Dermis microvascular lymphatic vessel endothelial cell (primary cell): ENCODE results near the gene TFPT. TPM values are rescaled to one million over a fixed set of nuclear protein-coding genes. Genes with fewer than 3 reads are reported as not detected.

ENCODE experiments used
- DNase-seq, 2 donors: peaks; one replicate each; pipeline versions ENCODE4 v3.0.0 to v3.0.0-alpha.2; 2010; ENCODE audit warnings: low read depth in 2 of 2
- total RNA-seq: library from RNA; depleted of rRNA; stranded (reverse); fragments of >200 nt; gene quantifications from 2 replicates; pipeline ENCODE4 v1.2.1, GENCODE V29; 2014

Gene TFPT, protein sequence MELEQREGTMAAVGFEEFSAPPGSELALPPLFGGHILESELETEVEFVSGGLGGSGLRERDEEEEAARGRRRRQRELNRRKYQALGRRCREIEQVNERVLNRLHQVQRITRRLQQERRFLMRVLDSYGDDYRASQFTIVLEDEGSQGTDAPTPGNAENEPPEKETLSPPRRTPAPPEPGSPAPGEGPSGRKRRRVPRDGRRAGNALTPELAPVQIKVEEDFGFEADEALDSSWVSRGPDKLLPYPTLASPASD
- total RNA-seq, result 19.1 and 19.6 TPM in 2 replicates

DNA sequence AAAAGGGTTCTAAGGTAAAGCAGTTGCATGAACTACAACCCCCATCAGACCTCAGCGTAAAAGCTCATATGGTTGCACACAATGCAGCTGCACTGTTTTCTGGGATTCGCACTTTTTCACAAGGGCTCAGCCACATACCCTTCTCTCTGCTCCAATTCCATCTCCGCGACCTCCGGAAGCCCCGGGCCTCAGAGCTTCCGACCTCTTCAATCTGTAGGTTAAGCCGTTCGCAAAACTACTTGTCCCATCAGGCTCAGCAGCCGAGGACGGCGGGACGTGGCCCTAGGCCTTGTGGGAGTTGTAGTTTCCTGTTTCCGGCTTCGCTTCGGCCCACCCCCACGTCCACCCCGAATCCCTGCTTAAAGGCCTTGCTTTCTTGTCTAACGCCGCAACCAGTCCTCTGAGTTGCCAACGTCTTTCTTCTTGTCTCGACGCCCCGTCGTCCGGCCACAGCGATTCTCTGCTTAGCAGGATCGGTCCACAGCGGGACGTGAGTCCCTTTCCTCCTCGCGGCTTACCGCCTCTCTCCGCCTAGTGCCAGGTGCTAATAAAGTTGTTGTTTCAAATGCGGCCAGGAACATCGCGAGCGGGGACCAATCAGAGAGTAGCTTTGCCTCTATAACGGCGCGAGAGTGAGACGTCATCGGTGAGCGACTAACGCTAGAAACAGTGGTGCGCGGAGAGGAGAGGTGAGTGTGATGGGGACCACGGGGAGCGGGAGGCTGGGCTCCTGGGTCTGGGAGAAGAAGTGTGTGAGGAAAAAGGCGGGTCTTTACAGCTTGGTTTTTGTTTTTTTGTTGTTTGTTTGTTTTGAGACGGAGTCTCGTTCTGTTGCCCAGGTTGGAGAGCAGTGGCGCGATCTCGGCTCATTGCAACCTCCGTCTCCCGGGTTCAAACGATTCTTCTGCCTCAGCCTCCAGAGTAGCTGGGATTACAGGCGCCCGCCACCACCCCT, at the start of gene TFPT, which contains the start of gene PRPF31:
Gene TFPT, minus strand, starts transcription at position 549 of the 955 bp plus-strand sequence. Its CDS starts 388 bp downstream, at position 161.
Gene PRPF31, plus strand, starts transcription at position 646 of the 955 bp plus-strand sequence. CDS start 2,525 bp downstream, outside the sequence.
- DNase-seq, result peak; percentile 98 to 99

DNA sequence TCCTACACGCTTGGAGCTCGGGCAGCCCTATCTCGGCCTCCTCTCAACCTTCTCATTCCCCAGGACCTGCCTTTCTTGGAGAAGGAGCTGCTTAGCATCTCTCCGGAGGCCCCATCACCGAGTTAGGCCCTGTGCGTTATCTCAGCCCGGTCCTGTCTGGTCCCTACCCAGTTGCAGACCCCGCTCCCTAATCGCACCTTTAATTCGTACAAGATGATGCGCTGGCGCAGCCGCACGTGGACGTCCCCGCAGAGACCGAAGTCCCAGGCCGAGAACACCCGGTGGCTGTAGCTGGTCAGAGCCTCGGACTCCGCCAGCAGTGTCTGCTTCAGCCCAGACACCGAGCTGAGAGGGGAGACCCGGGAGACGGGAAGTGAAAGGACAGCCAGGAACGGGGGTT, 49.8 kb upstream of the TFPT start:
- DNase-seq, result no peak

DNA sequence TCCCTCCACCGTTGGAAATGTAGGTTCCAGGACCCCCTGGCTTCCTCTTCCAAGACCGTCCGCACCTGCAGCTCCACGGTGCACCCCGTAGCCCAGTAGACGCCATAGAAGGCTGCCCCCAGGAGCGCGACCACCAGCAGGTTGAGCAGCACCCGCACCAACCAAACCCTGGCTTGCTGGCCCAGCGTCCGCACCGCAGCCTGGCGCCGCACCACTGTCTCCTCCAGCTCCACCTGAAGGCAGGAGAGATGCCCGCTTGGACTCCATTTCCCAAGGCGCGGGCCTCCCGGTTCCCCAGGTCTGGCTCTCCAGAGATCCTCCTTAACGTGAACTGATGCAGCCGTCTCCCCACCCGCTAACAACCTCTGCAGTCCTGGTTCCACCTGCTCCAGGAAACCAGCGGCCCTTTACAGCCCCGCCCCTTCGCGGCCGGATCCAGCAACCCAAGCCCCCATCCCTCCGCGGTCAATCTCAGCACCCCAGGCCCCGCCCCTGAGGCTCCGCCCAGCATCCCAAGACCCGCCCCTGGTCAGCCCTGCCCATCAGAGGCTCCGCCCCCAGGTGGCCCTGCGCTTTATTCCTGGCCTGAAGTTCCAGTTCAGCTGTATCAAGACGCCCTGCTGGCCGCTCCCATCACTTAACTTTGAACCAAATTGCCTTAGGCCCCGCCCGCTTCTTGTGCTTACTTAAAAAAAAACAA, 49.1 kb upstream of the TFPT start:
- DNase-seq, result peak in 1 of 2 donors; percentile 86

DNA sequence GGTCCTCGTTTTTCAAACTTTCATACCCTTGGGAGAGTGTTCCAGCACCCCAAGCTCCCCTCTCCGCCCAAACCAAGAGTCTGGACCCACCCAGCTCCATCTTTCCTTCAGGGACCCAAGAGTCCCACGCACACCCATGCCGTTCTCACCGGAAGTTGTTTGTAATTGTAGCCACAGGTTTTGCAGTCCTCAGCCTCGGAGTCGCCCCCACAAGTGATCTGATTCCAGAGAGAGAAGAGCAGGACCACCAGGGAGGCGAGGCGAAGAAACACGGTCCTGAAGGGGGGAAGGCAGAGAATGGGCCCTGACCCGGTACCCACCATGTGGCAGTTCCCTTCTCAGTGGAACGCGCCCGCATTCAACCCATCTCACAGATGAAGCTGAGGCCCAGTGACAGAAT, 47.4 kb upstream of the TFPT start:
- no peak for DNase-seq

DNA sequence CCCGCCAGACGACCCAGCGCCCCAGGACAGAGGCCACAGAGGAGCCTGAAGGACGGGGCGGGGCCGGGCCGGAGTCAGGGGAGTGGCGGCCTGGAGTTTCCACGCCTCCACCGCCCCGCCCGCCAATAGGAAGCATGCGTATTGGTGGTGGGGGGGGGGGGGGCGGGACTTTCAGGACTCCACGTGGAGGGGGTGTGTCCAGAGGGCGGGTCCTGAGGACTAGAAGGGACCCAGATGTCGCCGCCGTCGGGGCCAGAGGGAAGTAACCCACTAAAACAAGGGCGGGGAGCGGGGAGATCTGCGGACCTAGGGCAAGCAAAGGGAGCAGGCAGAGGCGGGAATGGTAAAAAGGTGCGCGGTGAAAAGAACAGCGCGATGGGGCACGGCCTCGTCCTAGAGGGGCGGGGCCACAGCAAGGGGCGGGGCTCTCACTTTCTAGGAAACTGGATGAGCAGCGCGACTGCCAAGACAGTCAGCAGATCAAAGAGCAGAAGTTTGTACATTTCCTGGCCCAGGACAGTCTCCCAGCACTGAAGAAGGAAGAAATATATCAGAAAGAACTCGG, 46.9 kb upstream of the TFPT start:
- DNase-seq, result peak; percentile 29 to 81

DNA sequence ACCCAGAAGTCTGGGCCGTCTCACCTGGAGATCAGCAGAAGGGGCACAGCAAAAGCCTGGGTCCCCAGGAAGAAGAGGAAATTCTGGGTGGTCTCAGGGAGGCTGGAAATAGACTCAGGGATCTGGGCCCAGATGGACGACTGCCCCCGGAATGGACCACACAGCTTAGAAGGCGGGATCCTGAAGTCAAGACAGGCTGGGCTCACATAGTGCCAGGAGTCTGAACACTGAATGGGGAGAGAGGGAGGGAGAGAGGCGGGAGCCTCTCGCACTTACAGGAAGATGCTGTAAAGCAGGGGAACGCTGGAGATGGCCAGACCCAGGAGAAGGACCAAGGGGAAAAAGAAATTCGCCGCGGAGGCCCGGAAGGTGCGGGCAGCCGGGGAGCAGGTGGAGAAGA, 45.4 kb upstream of the TFPT start:
- no peak for DNase-seq

DNA sequence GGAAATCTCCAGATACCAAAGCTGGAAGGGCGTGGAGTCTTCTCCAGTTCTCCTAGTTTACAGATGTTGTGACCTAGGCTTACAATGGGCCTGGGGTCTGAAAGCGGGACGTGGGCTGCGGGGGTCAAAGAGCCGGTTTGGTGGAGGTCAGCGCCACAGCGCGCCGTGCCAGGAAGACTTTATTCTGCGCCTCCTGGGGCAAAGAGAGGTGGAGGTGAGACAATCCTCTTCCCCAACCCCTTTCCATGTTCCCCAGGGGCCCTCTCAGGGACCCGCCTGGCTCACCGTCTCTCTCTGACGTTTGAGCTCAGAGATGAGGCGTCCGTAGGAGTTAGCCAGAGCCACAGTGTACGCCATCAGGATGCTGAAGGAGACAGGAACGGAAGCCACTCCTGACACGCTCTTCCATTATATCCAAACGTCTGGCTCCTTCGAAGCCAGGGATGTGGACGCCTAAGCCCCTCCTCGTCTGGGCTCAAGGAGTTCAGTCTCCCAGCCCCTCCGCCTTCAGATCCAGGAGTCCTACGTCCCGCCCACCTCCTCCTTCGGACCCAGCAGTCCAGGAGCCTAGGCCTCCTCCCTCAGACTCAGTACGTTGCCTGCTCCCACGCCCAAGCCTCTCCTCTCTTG, 44.8 kb upstream of the TFPT start:
- peak in 1 of 2 donors; percentile 27 for DNase-seq

DNA sequence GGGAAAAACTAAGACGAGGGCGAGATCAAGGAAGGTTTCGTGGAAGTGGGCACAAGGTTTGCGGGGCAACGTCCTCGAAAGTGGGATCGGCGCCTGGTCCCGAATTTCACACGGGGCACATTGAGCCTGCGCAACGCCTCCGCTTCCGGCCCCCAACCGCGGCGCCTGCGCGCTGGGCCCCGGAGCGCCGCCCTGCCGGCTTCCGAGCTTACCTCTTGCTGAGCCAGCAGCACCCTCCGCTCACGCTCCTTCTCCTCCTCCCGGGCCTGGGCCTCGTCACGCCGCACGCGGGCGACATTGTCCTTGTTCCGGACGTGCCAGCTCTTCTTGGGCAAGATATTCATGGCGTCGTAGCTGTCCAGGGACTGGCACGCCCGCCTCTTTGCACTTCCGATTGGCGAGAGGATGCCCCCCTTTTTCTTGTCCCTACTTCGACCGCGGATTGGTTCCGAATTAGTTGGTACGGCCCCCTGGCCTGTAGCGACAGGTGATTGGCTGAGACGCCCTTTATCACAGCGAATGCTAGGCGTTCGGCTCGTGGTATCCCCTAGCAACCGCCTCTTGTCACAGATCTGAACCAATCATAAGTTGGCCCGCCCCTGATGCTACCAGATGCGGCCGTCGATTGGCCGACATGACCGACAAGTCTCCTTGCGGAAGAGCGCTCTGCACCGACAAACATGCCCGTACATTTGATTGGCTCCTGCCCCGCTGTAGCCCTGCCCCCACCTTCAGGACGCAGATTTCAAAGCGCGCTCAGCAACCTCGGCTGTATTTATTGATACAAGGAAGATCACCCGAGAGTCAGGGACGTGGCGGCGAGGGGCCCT, 44.1 kb upstream of the TFPT start, which contains the start of gene LENG1:
Gene LENG1, minus strand, starts transcription at position 370 of the 830 bp plus-strand sequence. Its CDS starts 26 bp downstream, at position 344.
- peak; percentile 100 for DNase-seq

DNA sequence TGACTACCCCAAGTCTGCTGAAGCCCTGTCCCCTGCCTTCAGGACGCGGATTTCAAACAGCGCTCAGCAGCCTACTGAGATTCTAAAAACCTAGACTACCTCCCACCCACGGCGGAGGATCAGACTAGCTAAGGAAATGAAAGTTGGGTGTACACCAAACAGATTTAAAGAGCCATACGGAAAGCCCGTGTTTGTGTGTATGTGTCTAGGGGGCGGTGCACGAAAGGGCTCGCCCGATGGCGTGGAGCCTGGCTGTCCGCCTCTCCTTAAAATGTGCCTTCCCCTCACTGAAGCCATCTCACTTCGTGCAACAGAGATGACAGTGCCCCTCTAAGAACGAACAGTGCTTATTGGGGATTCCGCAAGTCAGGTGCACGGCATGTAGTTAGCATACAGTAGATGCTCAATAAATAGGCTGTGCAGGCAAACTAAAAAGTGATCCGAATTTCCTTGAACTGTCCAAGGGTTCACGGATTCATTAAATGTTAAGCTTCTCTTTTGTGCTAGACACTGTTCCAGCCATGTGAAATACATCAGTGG, 43.4 kb upstream of the TFPT start:
- peak in 1 of 2 donors; percentile 27 for DNase-seq

DNA sequence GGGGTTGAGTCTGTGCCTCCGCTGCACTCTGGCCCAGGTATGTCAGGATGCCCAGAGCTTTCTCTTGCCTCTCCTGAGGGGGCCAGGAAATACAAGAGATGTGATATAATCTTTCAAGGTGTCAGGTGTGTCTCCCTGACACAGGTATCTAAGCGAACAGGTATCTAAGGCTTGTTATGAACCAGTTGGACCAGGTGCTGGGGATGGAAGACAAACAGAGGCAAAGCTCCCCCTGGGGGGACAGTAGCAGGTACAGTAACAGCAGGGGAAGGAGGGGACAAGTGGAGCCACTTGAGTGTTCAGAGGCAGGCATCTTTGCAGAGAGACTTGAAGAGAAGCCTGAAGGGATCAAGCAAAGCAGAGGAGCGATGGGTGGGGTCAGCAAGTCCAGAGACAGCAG, 41.5 kb upstream of the TFPT start:
- no peak for DNase-seq

DNA sequence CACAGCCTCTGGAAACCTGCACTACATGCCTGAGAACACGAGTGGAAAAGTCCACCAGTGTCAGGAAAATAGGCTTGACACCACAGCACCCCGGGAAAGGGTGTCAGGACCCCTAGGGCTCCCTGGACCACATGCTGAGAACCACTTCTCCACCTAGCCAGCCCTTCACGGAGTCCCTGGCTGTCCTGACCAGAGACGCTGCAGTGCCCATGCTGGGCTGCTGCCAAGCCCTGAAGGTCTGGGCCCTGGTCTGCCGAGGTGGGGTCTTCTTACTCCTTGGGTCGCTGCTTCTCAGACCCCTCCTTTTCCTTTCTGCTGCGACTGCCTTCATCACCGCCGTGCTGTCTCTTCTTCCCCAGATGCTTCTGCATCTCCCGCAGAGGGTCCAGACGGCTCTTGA, 41.0 kb upstream of the TFPT start:
- DNase-seq, result no peak

DNA sequence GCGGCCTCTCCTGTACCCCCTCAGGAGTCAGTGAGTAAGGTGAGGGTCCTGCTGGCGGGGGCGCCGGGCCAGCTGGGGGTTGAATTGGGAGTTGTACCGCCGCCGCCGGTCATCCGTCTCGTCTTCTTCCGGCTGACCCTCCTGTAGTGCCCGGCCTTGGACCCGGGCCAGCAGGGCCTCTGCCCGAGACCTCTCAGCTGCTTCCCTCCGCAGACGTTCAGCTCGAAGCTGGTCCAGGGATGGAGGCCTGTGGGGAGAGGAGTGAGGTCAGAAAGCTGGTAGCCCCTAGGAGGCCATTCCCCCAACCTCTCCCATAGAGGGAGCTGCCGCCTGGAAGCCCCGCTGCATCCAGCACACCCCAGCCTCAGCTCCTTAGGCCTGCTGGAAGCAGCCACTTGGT, 40.2 kb upstream of the TFPT start:
- peak in 1 of 2 donors; percentile 33 for DNase-seq

DNA sequence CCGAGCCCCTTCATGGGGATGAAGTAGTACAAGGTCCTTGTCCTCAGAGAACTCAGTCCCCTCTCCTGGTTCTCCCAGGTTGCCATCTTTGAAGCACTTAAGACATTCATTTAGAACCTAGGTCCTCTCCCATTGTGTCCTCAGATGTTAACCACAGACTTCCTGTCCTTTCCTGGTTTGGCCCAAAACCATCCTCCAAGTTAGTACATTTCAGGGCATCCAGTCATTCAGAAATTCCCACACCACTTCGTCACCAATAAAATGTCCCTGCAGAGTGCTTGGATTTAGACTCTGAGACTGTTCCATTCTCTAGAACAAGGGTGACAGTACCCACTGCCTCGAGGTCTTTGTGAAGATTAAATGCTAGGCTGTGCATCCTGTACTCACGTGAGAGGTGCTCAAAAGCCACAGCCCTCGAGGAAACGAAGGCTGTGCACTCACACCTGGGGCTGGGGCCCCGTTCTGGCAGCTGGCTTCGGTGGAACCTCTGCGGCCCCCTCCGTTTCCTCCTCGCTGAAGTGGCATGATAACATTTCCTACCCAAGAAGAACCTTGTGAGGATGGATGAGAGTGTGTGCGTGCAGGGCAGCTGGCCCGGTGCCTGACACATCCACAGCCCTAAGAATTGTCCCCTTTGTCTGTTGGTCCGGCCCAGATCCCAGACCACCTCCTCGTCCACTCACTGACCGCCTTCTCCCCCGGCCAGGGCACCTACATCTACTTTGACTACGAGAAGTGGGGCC, 39.3 kb upstream of the TFPT start:
- no peak for DNase-seq

DNA sequence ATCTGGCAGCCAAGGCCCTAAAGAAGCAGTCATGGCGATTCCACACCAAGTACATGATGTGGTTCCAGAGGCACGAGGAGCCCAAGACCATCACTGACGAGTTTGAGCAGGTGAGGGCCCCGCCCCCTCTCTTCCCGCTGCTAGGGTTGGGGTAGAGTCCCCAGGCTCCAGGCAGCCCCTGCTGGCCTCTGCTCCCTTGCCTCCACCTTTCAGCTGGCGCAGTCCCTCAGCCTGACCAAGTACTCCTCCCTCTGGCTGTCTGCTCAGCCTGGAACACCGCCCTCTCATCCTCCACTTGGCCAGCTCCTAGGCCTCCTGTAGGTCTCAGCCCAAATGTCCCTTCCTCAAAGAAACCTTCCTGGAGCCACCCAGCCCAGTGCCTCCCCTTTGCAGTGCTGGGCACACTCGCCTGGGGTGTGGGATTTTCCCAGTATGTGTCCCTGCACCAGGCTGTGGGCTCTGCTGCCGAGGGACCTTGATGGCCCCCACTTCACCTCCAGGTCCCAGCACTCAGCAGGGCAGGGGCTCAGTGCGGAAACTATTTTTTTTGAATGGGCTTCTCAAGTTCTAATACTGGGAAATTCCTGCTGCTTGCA, 38.4 kb upstream of the TFPT start:
- DNase-seq, result no peak

DNA sequence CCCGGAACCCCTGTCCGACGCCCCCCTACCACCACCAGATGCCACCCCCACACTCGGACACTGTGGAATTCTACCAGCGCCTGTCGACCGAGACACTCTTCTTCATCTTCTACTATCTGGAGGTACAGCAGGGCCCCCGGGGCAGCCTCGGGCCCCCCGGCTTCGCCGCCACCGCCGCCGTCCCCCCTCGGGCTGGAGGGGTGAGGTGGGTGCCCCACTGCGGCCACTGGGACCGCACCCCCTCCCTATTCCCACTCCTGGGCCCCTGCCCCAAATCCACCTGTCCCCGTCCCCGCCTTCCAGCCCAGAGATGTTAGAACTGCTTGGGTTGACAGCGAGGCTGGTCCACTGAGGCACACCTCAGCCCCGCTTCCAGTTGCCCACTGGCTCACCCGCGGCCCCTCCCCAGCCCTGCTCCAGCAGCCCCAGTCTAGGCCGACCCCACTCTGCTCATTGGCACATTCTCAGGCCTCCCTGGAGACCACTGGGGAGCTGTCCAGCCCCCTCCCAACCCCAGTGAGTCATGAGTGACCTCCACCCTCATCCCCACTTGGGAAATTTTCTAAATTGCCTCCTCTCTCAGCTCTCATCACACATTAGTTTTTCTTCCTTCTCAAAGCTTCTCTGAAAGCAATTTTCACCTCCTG, 37.5 kb upstream of the TFPT start:
- no peak for DNase-seq

DNA sequence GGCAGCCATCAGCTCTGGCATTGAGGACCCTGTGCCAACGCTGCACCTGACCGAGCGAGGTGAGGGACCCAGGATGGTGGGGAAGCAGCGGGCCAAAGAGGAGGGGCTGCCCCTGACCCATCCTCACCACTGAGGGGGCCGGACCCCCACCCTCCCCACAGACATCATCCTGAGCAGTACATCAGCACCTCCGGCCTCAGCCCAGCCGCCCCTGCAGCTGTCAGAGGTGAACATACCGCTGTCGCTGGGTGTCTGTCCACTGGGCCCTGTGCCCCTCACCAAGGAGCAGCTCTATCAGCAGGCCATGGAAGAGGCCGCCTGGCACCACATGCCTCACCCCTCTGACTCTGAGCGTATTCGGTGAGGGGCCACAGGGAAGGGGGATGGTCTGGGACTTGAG, 36.8 kb upstream of the TFPT start:
- DNase-seq, result no peak

DNA sequence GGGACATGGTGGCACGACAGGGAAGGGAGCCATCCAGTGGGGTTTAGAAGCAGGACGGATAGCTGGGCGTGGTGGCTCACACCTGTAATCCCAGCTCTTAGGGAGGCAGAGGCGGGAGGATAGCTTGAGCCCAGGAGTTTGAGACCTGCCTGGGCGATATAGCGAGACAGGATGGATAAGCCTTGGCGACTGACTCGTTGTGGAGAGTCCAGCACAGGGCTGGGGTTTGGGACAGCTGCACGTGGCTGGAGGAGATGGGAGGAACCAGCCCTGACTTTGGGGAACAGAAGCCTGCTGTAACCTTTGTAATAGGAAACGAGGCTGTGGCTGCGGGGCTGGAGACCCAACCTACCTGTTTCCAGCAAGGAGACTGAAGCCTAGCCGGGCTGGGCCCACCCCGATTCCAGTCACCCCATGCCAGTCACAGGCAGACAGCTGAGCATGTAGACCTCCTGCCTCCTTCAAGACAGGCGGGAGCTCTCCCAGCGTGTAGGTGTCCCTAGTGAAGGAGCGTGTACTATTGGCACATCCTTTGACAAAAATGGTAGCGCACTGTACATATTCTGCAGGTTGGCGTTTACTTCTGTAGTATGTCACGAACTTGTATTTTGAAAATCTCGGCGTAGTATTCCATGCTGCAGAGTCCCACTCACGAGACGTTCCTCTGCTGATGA, 36.0 kb upstream of the TFPT start:
- no peak for DNase-seq
